GM23338 (cell line): ENCODE results near the gene PRR32. TPM values are rescaled to one million over a fixed set of nuclear protein-coding genes. Genes with fewer than 3 reads are reported as not detected.

Source experiments
- ATAC-seq: fragments of 200-7000 bp; cut with Tn5 transposase; 3 replicates; pipeline ENCODE4 v1.9.1; 2020
- DNase-seq: peaks from one replicate; pipeline ENCODE4 v3.0.0-alpha.2; 2015; ENCODE audit warnings: low spot score
- H2AFZ ChIP-seq: fragments of 200-600 bp; sonication (generic); 2 replicates; pipeline ENCODE4 v1.8.0; 2016; ENCODE audit warnings: antibody characterized with exemption, mild to moderate bottlenecking, moderate library complexity
- H3F3A ChIP-seq: fragments of 200-600 bp; sonication (generic); replicated peaks from 2 replicates; pipeline ENCODE4 v1.8.0; 2017; ENCODE audit warnings: antibody characterized with exemption, mixed run types, low read depth
- H3K27ac ChIP-seq: fragments of 200-600 bp; sonication (generic); 2 replicates; pipeline ENCODE4 v1.6.1; 2016; ENCODE audit warnings: low read depth
- H3K27me3 ChIP-seq: fragments of 200-600 bp; sonication (generic); 2 replicates; pipeline ENCODE4 v1.8.0; 2016; ENCODE audit warnings: mild to moderate bottlenecking, mixed run types, moderate library complexity; ENCODE audit not compliant: insufficient read depth
- H3K36me3 ChIP-seq: fragments of 200-600 bp; sonication (generic); 2 replicates; pipeline ENCODE4 v1.8.0; 2016; ENCODE audit warnings: mild to moderate bottlenecking; ENCODE audit not compliant: insufficient read depth
- H3K4me1 ChIP-seq: fragments of 200-600 bp; sonication (generic); 2 replicates; pipeline ENCODE4 v1.8.0; 2016; ENCODE audit warnings: mild to moderate bottlenecking, moderate library complexity; ENCODE audit not compliant: insufficient read depth
- H3K4me2 ChIP-seq: fragments of 200-600 bp; sonication (generic); 2 replicates; pipeline ENCODE4 v1.7.1; 2017; ENCODE audit warnings: mixed run types
- H3K4me3 ChIP-seq: fragments of 200-600 bp; sonication (generic); 2 replicates; pipeline ENCODE4 v1.6.1; 2016; ENCODE audit warnings: mixed run types
- H3K79me2 ChIP-seq: fragments of 200-600 bp; sonication (generic); replicated peaks from 2 replicates; pipeline ENCODE4 v1.8.0; 2017; ENCODE audit warnings: mild to moderate bottlenecking; ENCODE audit not compliant: insufficient read depth
- H3K9me2 ChIP-seq: fragments of 200-600 bp; sonication (generic); 2 replicates; pipeline ENCODE4 v1.8.0; 2017; ENCODE audit not compliant: insufficient read depth
- H4K20me1 ChIP-seq: fragments of 200-600 bp; sonication (generic); replicated peaks from 2 replicates; pipeline ENCODE4 v1.8.0; 2017; ENCODE audit warnings: mild to moderate bottlenecking; ENCODE audit not compliant: insufficient read depth
- H3K27ac Mint-ChIP-seq: 2 replicates; pipeline ENCODE4 v1.8.0; 2020; ENCODE audit warnings: inconsistent platforms, mild to moderate bottlenecking, moderate library complexity, mixed read lengths
- H3K27me3 Mint-ChIP-seq: 3 replicates; pipeline ENCODE4 v1.8.0; 2022; ENCODE audit warnings: low read depth, mild to moderate bottlenecking, moderate library complexity, mixed read lengths, inconsistent platforms; ENCODE audit not compliant: insufficient read depth, poor library complexity
- H3K36me3 Mint-ChIP-seq: 3 replicates; pipeline ENCODE4 v1.8.0; 2021; ENCODE audit warnings: low read depth, mild to moderate bottlenecking, inconsistent platforms, moderate library complexity, mixed read lengths
- H3K4me1 Mint-ChIP-seq: 3 replicates; pipeline ENCODE4 v1.8.0; 2020; ENCODE audit warnings: mild to moderate bottlenecking, inconsistent platforms, mixed read lengths
- H3K4me3 Mint-ChIP-seq: 3 replicates; pipeline ENCODE4 v1.8.0; 2021; ENCODE audit warnings: moderate library complexity, mild to moderate bottlenecking, inconsistent platforms, mixed read lengths
- H3K9me3 Mint-ChIP-seq: 3 replicates; pipeline ENCODE4 v1.8.0; 2020; ENCODE audit warnings: moderate library complexity, mild to moderate bottlenecking, inconsistent platforms, mixed read lengths
- CREB1 ChIP-seq: fragments of 250-450 bp; sonication (Bioruptor Pico); IDR thresholded peaks from 2 replicates; pipeline ENCODE4 v1.5.0; 2020; ENCODE audit warnings: low read depth, mild to moderate bottlenecking, moderate library complexity
- EZH2 ChIP-seq: fragments of 200-600 bp; sonication (generic); IDR thresholded peaks from one replicate; pipeline ENCODE4 v1.8.0; 2017; ENCODE audit warnings: antibody characterized with exemption, mild to moderate bottlenecking, low read depth; ENCODE audit not compliant: unreplicated experiment
- EZH2phosphoT487 ChIP-seq: fragments of 200-600 bp; sonication (generic); IDR thresholded peaks from one replicate; pipeline ENCODE4 v1.8.1; 2018; ENCODE audit warnings: antibody characterized with exemption; ENCODE audit not compliant: unreplicated experiment
- NANOG ChIP-seq: IDR thresholded peaks from 2 replicates; pipeline ENCODE4 v1.6.1; 2016; ENCODE audit warnings: antibody characterized with exemption, borderline replicate concordance
- POLR2AphosphoS5 ChIP-seq: IDR thresholded peaks from 2 replicates; pipeline ENCODE4 v1.6.1; 2016; ENCODE audit warnings: antibody characterized with exemption, low read depth
- STAT1 ChIP-seq: IDR thresholded peaks from one replicate; pipeline ENCODE4 v1.6.1; 2016; ENCODE audit warnings: antibody characterized with exemption; ENCODE audit not compliant: unreplicated experiment
- polyA plus RNA-seq: library from polyadenylated mRNA; unstranded; fragments of >200 nt; fragmentation: Nextera tagmentation; extraction: Ambion mirVana; gene quantifications from 2 replicates; pipeline ENCODE4 v1.2.1, GENCODE V29; 2016
- total RNA-seq: library from RNA; depleted of rRNA; stranded (reverse); fragments of >200 nt; shearing (Covaris generic); gene quantifications from 2 replicates; pipeline ENCODE4 v1.2.3, GENCODE V29; 2014
- TF ChIP-seq, protein P1 (sequence below): fragments of 250-450 bp; sonication (Bioruptor Pico); IDR thresholded peaks from 2 replicates; pipeline ENCODE4 v1.5.0; 2020; ENCODE audit warnings: mild to moderate bottlenecking, moderate library complexity
- TF ChIP-seq, protein P2 (sequence below), 2 experiments: fragments of 200-600 bp in 1 of 2; sonication (generic) in 1 of 2; conservative IDR thresholded peaks; 2 replicates each; pipeline versions ENCODE4 v1.5.1 to v1.6.1; 2016 to 2017; ENCODE audit warnings: antibody characterized with exemption in 2 of 2, low read depth in 2 of 2, mild to moderate bottlenecking in 2 of 2, moderate library complexity in 1 of 2
- TF ChIP-seq, protein P3 (sequence below): IDR thresholded peaks from 2 replicates; pipeline ENCODE4 v1.6.1; 2016; ENCODE audit warnings: antibody characterized with exemption
- TF ChIP-seq, protein P4 (sequence below): IDR thresholded peaks from one replicate; pipeline ENCODE4 v1.6.1; 2018; ENCODE audit warnings: antibody characterized with exemption; ENCODE audit not compliant: unreplicated experiment

Gene PRR32
- total and polyA plus RNA-seq, 2 experiments from 2014 or later: not detected

DNA sequence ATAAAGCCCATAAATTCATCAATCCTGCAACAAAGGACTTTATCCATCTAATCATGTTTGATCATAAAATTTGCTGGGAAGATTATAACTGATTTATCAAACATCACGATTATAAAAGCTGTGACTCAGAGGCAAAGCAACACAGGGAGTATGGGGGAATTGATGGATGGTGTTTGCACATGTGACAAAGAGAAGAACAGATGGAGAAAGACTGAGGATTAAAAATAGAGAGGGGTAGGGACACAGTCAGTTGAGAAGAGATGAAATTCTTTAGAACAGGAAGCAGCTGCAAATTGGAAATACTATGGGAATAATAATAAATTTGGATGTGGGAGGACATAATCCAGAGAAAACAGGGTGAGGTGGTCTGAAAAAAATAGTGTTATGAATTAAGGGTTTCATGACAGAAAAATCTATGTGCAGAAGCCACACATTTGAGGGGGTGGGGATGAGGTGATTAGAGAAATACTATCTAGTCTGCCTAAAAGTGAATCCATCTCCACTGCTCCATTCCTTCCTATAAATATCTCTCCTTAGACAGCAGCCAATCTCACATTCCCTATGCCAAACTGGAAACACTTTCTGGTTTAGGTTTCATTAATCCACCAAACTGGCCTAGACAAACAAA is 6.2 kb downstream of the PRR32 start (continued):
- TF ChIP-seq, protein P1, sequence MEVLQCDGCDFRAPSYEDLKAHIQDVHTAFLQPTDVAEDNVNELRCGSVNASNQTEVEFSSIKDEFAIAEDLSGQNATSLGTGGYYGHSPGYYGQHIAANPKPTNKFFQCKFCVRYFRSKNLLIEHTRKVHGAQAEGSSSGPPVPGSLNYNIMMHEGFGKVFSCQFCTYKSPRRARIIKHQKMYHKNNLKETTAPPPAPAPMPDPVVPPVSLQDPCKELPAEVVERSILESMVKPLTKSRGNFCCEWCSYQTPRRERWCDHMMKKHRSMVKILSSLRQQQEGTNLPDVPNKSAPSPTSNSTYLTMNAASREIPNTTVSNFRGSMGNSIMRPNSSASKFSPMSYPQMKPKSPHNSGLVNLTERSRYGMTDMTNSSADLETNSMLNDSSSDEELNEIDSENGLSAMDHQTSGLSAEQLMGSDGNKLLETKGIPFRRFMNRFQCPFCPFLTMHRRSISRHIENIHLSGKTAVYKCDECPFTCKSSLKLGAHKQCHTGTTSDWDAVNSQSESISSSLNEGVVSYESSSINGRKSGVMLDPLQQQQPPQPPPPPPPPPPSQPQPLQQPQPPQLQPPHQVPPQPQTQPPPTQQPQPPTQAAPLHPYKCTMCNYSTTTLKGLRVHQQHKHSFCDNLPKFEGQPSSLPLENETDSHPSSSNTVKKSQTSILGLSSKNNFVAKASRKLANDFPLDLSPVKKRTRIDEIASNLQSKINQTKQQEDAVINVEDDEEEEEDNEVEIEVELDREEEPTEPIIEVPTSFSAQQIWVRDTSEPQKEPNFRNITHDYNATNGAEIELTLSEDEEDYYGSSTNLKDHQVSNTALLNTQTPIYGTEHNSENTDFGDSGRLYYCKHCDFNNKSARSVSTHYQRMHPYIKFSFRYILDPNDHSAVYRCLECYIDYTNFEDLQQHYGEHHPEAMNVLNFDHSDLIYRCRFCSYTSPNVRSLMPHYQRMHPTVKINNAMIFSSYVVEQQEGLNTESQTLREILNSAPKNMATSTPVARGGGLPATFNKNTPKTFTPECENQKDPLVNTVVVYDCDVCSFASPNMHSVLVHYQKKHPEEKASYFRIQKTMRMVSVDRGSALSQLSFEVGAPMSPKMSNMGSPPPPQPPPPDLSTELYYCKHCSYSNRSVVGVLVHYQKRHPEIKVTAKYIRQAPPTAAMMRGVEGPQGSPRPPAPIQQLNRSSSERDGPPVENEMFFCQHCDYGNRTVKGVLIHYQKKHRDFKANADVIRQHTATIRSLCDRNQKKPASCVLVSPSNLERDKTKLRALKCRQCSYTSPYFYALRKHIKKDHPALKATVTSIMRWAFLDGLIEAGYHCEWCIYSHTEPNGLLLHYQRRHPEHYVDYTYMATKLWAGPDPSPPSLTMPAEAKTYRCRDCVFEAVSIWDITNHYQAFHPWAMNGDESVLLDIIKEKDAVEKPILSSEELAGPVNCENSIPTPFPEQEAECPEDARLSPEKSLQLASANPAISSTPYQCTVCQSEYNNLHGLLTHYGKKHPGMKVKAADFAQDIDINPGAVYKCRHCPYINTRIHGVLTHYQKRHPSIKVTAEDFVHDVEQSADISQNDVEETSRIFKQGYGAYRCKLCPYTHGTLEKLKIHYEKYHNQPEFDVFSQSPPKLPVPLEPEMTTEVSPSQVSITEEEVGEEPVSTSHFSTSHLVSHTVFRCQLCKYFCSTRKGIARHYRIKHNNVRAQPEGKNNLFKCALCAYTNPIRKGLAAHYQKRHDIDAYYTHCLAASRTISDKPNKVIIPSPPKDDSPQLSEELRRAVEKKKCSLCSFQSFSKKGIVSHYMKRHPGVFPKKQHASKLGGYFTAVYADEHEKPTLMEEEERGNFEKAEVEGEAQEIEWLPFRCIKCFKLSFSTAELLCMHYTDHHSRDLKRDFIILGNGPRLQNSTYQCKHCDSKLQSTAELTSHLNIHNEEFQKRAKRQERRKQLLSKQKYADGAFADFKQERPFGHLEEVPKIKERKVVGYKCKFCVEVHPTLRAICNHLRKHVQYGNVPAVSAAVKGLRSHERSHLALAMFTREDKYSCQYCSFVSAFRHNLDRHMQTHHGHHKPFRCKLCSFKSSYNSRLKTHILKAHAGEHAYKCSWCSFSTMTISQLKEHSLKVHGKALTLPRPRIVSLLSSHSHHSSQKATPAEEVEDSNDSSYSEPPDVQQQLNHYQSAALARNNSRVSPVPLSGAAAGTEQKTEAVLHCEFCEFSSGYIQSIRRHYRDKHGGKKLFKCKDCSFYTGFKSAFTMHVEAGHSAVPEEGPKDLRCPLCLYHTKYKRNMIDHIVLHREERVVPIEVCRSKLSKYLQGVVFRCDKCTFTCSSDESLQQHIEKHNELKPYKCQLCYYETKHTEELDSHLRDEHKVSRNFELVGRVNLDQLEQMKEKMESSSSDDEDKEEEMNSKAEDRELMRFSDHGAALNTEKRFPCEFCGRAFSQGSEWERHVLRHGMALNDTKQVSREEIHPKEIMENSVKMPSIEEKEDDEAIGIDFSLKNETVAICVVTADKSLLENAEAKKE (CRISPR knock-in tag): no peak
- TF ChIP-seq EZH2 (no peak), CREB1 (CRISPR knock-in tag) (no peak), EZH2phosphoT487 (no peak)

DNA sequence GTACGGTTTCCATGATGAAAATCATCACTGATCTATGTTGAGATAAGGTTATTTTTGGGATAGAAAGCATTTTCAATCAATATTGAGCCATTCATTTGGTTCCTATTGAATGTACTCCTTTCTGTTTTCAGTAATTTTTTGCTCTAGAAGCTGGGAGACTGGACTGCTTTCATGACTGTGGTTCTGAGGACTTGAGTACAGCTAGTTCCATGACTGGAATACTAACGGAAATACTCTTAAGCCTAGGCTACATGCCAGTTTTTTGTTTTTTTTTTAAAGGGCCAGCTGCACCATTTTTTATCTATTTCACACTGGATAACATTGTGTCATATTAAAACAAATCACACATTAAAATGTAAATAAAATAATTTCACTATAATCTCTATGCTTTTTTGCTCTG is 16.7 kb downstream of the PRR32 start:
- Histone ChIP-seq H3K9me2 (no peaks in the 10 kb centered on the region), H3K36me3 (no peaks in the 10 kb centered on the region), H2AFZ (no peak overlapping the region), H3K27ac (no peak overlapping the region), H3K4me1 (no peaks in the 10 kb centered on the region), H4K20me1 (no peaks in the 10 kb centered on the region), H3K4me2 (no peak overlapping the region), H3F3A (no peaks in the 10 kb centered on the region), H3K4me3 (no peak overlapping the region), H3K27me3 (no peaks in the 10 kb centered on the region), H3K79me2 (no peaks in the 10 kb centered on the region)
- no peaks in the 10 kb centered on the region for H3K9me3 Mint-ChIP-seq
- DNase-seq: no peak
- H3K4me1 Mint-ChIP-seq: peaks cover 10% of the 10 kb centered on the region; the same call in 2 of the 3 replicates
- H3K27ac Mint-ChIP-seq: no peak overlapping the region
- no peak overlapping the region for H3K4me3 Mint-ChIP-seq
- H3K27me3 Mint-ChIP-seq: no peaks in the 10 kb centered on the region
- no peak for ATAC-seq
- H3K36me3 Mint-ChIP-seq: no peaks in the 10 kb centered on the region
- TF ChIP-seq, protein P2, sequence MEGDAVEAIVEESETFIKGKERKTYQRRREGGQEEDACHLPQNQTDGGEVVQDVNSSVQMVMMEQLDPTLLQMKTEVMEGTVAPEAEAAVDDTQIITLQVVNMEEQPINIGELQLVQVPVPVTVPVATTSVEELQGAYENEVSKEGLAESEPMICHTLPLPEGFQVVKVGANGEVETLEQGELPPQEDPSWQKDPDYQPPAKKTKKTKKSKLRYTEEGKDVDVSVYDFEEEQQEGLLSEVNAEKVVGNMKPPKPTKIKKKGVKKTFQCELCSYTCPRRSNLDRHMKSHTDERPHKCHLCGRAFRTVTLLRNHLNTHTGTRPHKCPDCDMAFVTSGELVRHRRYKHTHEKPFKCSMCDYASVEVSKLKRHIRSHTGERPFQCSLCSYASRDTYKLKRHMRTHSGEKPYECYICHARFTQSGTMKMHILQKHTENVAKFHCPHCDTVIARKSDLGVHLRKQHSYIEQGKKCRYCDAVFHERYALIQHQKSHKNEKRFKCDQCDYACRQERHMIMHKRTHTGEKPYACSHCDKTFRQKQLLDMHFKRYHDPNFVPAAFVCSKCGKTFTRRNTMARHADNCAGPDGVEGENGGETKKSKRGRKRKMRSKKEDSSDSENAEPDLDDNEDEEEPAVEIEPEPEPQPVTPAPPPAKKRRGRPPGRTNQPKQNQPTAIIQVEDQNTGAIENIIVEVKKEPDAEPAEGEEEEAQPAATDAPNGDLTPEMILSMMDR (conservative IDR thresholded peaks at IDR 0.05; ENCODE audit: low read depth in 2 of 2): no peak
- TF ChIP-seq EZH2 (no peak), EZH2phosphoT487 (no peak), STAT1 (no peak), POLR2AphosphoS5 (no peak), NANOG (no peak)
- TF ChIP-seq, protein P3, sequence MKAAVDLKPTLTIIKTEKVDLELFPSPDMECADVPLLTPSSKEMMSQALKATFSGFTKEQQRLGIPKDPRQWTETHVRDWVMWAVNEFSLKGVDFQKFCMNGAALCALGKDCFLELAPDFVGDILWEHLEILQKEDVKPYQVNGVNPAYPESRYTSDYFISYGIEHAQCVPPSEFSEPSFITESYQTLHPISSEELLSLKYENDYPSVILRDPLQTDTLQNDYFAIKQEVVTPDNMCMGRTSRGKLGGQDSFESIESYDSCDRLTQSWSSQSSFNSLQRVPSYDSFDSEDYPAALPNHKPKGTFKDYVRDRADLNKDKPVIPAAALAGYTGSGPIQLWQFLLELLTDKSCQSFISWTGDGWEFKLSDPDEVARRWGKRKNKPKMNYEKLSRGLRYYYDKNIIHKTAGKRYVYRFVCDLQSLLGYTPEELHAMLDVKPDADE: no peak
- TF ChIP-seq, protein P4, sequence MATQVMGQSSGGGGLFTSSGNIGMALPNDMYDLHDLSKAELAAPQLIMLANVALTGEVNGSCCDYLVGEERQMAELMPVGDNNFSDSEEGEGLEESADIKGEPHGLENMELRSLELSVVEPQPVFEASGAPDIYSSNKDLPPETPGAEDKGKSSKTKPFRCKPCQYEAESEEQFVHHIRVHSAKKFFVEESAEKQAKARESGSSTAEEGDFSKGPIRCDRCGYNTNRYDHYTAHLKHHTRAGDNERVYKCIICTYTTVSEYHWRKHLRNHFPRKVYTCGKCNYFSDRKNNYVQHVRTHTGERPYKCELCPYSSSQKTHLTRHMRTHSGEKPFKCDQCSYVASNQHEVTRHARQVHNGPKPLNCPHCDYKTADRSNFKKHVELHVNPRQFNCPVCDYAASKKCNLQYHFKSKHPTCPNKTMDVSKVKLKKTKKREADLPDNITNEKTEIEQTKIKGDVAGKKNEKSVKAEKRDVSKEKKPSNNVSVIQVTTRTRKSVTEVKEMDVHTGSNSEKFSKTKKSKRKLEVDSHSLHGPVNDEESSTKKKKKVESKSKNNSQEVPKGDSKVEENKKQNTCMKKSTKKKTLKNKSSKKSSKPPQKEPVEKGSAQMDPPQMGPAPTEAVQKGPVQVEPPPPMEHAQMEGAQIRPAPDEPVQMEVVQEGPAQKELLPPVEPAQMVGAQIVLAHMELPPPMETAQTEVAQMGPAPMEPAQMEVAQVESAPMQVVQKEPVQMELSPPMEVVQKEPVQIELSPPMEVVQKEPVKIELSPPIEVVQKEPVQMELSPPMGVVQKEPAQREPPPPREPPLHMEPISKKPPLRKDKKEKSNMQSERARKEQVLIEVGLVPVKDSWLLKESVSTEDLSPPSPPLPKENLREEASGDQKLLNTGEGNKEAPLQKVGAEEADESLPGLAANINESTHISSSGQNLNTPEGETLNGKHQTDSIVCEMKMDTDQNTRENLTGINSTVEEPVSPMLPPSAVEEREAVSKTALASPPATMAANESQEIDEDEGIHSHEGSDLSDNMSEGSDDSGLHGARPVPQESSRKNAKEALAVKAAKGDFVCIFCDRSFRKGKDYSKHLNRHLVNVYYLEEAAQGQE: no peak
